Colonic mucosa (tissue), 4 donors: ENCODE measurements around the gene USP12. TPM values are rescaled to one million over a fixed set of nuclear protein-coding genes. Genes with fewer than 3 reads are reported as not detected.

Experiments used
- DNase-seq: peaks from one replicate; pipeline ENCODE4 v3.0.0-alpha.2; 2020
- H3K27ac ChIP-seq: fragments of 200-600 bp; one replicate; pipeline ENCODE4 v1.8.0; 2021
- H3K27me3 ChIP-seq: fragments of 200-600 bp; one replicate; pipeline ENCODE4 v1.8.0; 2021
- H3K36me3 ChIP-seq: fragments of 200-600 bp; one replicate; pipeline ENCODE4 v1.8.0; 2021
- H3K4me1 ChIP-seq: fragments of 200-600 bp; one replicate; pipeline ENCODE4 v1.8.0; 2021; ENCODE audit warnings: mild to moderate bottlenecking
- H3K4me3 ChIP-seq: fragments of 200-600 bp; one replicate; pipeline ENCODE4 v1.8.0; 2021
- H3K9ac ChIP-seq, 2 donors: one replicate each; pipeline ENCODE4 v1.7.0; 2013; ENCODE audit warnings: control low read depth in 2 of 2, low read depth in 2 of 2, low read length in 2 of 2
- H3K9me3 ChIP-seq: fragments of 200-600 bp; one replicate; pipeline ENCODE4 v1.8.0; 2021
- CTCF ChIP-seq: fragments of 200-600 bp; IDR thresholded peaks from one replicate; pipeline ENCODE4 v1.8.0; 2022; ENCODE audit warnings: antibody characterized with exemption, mild to moderate bottlenecking
- intact Hi-C: fragments of 100-400 bp; cut with DNase I; formaldehyde crosslinking; loops from one replicate; pipeline ENCODE4 v1.14.1; 2022
- total RNA-seq, 2 donors: library from RNA; stranded (reverse); fragmentation: NEBNext Ultra II Directional in 1 of 2; extraction: Animal tissue kit (Norgen Biotek cat#: 25700) in 1 of 2; gene quantifications; one replicate each; pipeline ENCODE4 v1.2.1, GENCODE V29; 2021
- donor health status: healthy.
- donor health status: DM: no; HTN: no; CAD: no.
- donor health status: DM: no; HTN: no; CAD: no.

Gene USP12
- total RNA-seq, 2 donors from 2014 or later = 28.0 to 48.0 TPM

GRCh38 chr13:27118428-27119054, 53.1 kb downstream of the USP12 start:
- no peak overlapping the region for H3K4me3 ChIP-seq
- H3K4me1 ChIP-seq = no peaks in the 10 kb centered on the region
- no peak for DNase-seq
- TF ChIP-seq CTCF = no peak
- H3K27ac ChIP-seq = no peak overlapping the region
- no peaks in the 10 kb centered on the region for H3K9me3 ChIP-seq
- H3K27me3 ChIP-seq = no peaks in the 10 kb centered on the region
- intact Hi-C loops = loop anchor here (10.0 kb wide), 1 partner anchor 46 kb away; no protein-coding TSS in a partner anchor
- no peak overlapping the region for H3K9ac ChIP-seq
- no peaks in the 10 kb centered on the region for H3K36me3 ChIP-seq

- no peaks in the 10 kb centered on the region for H3K36me3 ChIP-seq
- no peak for DNase-seq
- no peak for TF ChIP-seq CTCF
- H3K9ac ChIP-seq = no peak overlapping the region
- intact Hi-C loops = loop anchor here (10.0 kb wide), 1 partner anchor 47 kb away; no protein-coding TSS in a partner anchor
- H3K4me3 ChIP-seq = no peak overlapping the region
- no peaks in the 10 kb centered on the region for H3K27me3 ChIP-seq
- H3K9me3 ChIP-seq = no peaks in the 10 kb centered on the region
- no peak overlapping the region for H3K27ac ChIP-seq
- H3K4me1 ChIP-seq = no peaks in the 10 kb centered on the region
These were observed 53.7 kb downstream of the USP12 start for GRCh38 chr13:27117952-27118351.

- DNase-seq = no peak
- intact Hi-C loops = loop anchor here (10.0 kb wide), 1 partner anchor 48 kb away; no protein-coding TSS in a partner anchor
- H3K9me3 ChIP-seq = no peaks in the 10 kb centered on the region
- no peak overlapping the region for H3K27ac ChIP-seq
- H3K4me1 ChIP-seq = no peaks in the 10 kb centered on the region
- H3K4me3 ChIP-seq = no peak overlapping the region
- TF ChIP-seq CTCF = no peak
- H3K9ac ChIP-seq = no peak overlapping the region
- H3K36me3 ChIP-seq = no peaks in the 10 kb centered on the region
- no peaks in the 10 kb centered on the region for H3K27me3 ChIP-seq
These were observed 54.5 kb downstream of the USP12 start for GRCh38 chr13:27117158-27117557.

- TF ChIP-seq CTCF = no peak
- Histone ChIP-seq H3K36me3 (no peaks in the 10 kb centered on the region), H3K27me3 (no peaks in the 10 kb centered on the region), H3K27ac (no peak overlapping the region), H3K9ac (no peak overlapping the region), H3K4me3 (no peak overlapping the region), H3K9me3 (no peaks in the 10 kb centered on the region), H3K4me1 (no peaks in the 10 kb centered on the region)
- intact Hi-C loops = loop anchor here (10.0 kb wide), 1 partner anchor 51 kb away; no protein-coding TSS in a partner anchor
- no peak for DNase-seq
These were observed 58.2 kb downstream of the USP12 start for GRCh38 chr13:27113436-27113835.

GRCh38 chr13:27112006-27112405, 59.6 kb downstream of the USP12 start:
- DNase-seq = no peak

More at GRCh38 chr13:27112006-27112405, 59.6 kb downstream of the USP12 start:
- no peaks in the 10 kb centered on the region for H3K4me1 ChIP-seq
- H3K27me3 ChIP-seq = no peaks in the 10 kb centered on the region
- H3K4me3 ChIP-seq = no peak overlapping the region
- no peaks in the 10 kb centered on the region for H3K9me3 ChIP-seq
- H3K9ac ChIP-seq = no peak overlapping the region
- intact Hi-C loops = loop anchor here (10.0 kb wide), 1 partner anchor 53 kb away; no protein-coding TSS in a partner anchor
- H3K36me3 ChIP-seq = no peaks in the 10 kb centered on the region
- no peak overlapping the region for H3K27ac ChIP-seq
- TF ChIP-seq CTCF = no peak
